OCI-M1 (cell line): ENCODE data around the gene HIP1.
A peak's percentile ranks its signal among the peaks of the same experiment; 100 is the strongest.

Experiments
- DNase-seq: peaks from one replicate; lab custom pipeline; 2025; lab: John Stamatoyannopoulos, UW

Gene HIP1

GRCh38 chr7:75669579-75669978, 69.2 kb downstream of the HIP1 start:
- no peak for DNase-seq

GRCh38 chr7:75667938-75668337, 70.8 kb downstream of the HIP1 start:
- DNase-seq: no peak

DNA sequence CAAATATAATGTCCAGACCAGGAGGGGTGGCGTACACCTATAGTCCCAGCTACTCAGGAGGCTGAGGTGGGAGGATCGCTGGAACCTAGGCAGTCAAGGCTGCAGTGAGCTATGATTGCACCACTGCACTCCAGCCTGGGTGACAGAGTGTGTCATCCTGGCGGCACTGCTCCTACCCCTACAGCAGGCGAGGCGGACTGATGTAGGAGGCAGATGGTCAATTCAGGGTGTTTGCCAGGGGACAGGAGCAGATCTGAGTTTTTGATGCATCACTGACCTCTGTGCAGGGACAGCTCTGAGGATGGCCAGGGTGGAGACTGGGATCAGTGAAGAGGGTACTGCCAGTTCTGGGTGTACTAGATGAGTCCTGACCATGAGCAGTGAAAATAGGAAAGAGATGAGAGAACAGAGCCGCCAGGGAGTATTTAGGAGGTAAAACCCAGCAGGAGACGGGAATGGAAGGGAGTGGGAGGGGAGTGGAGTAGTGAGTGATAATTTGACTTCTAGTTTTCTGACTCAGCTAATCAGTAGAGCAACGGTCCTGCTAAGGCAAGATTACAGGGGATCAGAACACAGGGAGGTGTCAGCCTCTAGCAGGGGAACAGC, 75.3 kb downstream of the HIP1 start:
- DNase-seq: peak; percentile 41

GRCh38 chr7:75662579-75663301, 76.0 kb downstream of the HIP1 start:
- DNase-seq: no peak

DNA sequence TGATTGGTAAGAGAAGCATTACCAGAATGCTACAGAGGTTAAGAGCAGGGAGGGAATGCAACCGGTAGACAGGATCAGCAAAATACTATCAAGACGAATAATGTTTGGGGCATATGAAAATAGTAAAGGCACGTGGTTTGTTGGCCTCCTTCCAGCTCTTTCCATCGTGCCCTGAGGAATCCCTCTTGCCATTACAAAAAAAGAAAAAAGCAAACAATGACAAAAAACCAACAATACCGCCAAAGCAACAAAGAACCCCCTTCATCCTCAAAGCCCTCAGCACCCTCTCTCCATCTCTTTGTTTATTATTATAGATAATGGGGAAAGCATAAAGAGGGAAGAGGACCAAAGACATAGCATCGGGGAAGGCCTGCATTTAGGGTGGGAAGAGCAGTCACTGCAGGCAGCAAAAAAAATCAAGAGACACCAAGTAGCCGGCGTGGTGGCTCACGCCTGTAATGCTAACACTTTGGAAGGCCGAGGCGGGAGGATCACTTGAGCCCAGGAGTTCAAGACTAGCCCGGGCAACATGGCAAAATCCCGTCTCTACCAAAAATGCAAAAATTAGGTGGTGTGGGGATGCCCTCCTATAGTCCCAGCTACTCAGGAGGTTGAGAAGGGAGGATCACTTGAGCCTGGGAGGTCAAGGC, 78.0 kb downstream of the HIP1 start:
- DNase-seq: no peak

GRCh38 chr7:75658802-75659201, 79.9 kb downstream of the HIP1 start:
- DNase-seq: no peak

DNA sequence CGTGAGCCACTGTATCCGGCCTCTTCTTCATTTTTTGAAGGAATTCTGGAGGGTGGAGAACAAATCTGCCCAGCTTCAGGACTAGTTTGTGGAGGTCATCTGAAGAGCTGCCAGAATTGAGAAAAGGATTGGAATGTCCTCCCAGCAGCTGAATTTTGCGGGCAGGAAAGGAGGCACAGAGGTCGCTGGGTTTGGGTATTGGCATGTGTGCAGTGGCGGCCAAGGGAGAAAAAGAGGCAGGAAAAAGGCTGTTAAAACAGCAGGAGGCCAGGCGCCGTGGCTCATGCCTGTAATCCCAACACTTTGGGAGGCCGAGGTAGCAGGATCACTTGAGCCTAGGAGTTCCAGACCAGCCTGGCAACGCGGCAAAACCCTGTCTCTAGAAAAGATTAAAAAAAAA, 80.4 kb downstream of the HIP1 start:
- DNase-seq: no peak

GRCh38 chr7:75657866-75658265, 80.9 kb downstream of the HIP1 start:
- DNase-seq: no peak

- DNase-seq: no peak
Measured at GRCh38 chr7:75656740-75657139, 82.0 kb downstream of the HIP1 start.

DNA sequence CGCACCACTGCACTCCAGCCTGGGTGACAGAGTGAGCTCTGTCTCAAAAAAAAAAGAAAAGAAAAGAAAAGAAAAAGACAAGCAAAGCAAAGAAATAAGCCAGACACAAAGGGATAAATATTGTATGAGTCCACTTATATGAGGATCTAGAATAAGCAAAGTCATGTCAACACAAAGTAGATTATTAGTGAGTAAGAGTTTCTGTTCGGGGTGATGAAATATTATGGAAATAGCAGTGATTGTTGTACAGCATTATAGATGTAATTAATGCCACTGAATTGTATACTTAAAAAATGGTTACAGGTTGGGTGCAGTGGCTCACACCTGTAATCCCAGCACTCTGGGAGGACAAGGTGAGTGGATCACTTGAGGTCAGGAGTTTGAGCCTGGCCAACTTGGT, 83.2 kb downstream of the HIP1 start:
- no peak for DNase-seq

- DNase-seq: no peak
Measured at GRCh38 chr7:75654855-75655254, 83.9 kb downstream of the HIP1 start.

- no peak for DNase-seq
Measured at GRCh38 chr7:75653651-75654050, 85.1 kb downstream of the HIP1 start.

- DNase-seq: no peak
Measured at GRCh38 chr7:75652788-75653187, 86.0 kb downstream of the HIP1 start.

DNA sequence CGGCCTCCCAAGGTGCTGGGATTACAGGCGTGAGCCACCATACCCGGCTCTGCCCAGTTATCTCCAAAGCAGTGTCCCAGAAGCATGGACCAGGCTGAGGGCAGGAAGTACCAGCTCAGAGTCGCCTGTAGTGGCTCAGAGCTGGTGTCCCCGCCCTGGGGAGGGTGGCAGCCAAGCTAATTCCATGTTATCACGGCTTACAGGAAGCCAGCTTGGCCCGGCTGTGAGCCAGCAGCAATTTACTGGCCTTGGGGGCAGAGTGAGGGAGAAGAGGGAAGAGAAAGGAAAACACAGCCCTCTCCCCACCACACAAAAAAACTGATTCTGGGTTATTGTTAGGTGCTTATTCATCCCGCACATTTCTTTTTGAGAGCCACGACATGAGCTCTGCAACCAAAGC, 88.1 kb downstream of the HIP1 start:
- DNase-seq: no peak

DNA sequence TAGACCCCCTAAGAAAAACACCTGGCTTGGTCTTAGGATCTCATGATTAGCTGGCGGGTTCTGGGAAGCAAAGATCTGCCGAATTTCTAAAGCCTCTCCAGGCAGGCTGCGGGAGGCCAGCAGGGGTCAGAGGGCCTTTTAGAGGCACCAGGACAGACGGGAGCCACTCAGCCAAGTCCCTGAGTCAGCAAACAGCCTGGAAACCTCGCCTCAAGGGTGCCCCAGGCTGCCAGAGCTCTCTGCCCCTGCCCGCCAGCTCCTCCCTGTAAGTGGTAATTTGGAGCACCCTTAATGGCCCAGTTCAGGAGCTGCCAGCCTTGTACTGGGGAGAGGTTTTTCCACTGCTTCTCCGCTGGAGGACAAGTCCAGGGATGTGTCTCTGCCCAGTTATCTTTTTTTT, 88.7 kb downstream of the HIP1 start:
- no peak for DNase-seq

DNA sequence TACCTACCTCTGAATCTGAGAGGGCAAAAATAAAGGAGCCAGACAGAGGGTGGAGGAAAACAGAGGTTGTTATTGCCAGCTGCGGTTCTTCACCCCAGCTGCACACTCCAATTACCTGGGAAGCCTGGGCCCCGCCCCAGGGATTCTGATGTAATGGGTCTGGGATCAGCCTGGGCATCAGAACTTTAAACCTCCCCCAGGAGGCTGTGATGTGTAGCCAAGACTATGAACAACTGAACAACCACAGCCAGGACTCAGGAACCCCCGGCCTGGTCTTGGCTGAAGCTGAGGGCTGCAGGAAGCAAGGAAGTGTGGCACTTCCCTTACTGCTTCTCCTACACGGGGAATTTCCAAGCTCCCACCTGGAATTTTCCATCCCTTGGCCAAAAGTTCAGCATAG, 89.3 kb downstream of the HIP1 start:
- DNase-seq: no peak

DNA sequence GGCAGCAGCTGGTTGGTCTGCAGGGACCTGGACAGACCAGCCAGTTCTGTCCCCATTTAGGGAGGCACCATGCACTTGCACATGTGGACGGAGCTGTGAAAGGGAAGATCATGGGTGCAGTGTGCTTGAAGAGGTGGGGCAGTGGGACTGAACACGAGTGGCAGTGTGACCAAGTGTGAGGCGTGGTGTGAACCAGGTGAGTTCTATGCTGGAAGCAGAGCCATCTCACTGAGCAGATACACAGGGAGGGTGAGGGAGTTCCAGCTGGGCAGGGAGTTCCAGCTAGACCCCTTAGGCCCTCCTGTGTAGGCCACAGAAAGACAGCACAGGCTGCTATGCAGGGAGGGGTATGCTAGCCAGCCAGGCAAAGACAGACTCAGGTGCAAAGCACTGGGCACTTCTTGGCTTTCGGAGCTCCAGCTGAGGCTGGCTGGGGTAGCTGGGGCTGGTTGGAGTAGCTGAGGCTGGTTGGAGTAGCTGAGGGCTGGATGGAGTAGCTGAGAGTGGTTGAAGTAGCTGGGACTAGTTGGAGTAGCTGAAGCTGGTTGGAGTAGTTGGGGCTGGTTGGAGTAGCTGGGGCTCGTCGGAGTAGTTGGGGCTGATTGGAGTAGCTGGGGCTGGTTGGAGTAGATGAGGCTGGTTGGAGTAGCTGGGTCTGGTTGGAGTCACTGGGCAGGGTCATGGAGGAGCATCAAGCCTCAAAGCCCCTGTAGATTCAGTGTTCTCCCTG, 90.9 kb downstream of the HIP1 start:
- no peak for DNase-seq

DNA sequence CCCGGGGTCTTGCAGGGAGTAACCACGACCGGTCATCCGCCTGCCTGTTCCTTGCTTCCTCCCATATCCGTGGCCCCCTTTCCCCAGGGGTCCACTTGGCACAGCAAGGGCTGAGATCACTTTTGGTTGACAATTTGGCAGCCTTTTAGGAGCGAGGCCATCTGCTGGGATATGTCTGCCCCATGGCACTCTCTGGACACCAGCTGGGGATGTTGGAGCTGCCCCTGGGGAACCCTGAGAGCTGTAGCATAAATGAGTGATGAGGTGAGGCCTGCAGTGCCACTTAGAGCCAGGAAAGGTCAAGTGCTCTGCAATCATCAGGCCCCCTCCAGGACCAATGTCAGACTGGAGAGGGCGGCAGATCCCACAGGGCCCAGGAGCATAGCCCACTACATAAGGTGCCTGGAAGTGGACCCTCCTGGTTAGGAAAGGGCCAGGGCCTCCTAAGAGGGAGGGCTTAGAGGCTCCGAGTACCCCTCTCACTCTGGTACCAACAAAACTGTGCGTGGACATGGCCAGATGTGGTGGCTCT, 92.1 kb downstream of the HIP1 start:
- no peak for DNase-seq

DNA sequence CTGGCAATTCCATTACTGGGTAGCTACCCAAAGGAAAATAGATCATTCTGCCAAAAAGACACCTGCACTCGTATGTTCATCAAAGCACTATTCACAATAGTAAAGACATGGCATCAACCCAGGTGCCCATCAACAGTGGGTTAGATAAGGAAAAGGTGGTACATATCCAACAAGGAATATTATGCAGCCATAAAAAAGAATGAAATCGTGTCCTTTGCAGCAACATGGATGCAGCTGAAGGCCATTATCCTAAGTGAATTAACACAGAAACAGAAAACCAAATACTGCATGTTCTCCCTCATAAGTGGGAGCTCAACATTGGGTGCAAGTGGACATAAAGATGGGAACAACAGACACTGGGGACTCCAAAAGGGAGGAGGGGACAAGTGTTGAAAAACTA, 93.2 kb downstream of the HIP1 start:
- no peak for DNase-seq

DNA sequence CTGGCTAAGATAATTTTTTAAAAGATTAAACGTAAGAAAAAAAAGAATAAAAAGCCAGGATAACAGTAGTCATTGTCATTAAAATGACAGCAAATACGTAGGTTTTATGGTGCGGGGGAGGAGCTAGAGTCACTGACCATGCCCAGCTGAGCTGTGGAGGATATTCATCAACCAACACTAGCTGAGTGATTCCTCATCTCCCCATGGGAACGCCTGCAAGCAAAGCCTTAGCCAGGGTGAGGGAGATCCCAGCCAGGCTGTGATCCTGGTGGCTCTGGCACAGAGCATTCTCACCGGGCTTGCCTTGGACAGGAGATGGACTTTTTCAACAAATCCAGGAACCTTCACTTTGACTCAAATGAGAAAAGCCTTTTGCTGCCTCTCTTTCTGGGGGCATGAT, 94.2 kb downstream of the HIP1 start:
- DNase-seq: no peak

DNA sequence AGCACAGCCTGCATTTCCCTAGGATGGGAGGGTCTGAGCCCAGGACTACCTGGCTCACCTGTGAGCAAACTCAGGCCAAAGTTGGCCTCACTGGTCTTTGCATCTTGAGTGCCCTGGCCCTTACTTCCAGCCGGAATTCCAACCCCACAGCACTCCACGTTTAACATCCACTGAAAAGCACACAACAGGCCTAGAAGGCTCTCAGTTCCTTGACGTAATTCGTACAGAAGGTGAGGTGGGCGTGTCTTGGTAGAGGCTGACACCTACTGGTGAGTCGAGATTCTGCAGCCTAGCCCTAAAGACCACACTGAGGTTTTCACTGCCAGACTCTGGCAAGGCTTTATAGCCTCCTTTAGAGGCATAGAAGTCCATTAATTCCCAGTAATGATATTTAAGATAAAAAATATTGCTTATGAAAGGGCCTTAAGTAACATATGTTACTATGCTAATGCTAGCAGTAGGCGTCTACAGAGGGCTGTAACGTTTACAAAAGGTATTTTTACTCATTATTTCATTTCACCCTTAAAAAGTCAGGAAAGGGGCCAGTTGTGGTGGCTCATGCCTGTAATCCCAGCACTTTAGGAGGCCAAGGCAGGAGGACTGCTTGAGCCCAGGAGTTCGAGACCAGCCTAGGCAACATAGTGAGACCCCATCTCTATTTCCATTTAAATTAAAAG, 95.8 kb downstream of the HIP1 start:
- DNase-seq: peak; percentile 88

DNA sequence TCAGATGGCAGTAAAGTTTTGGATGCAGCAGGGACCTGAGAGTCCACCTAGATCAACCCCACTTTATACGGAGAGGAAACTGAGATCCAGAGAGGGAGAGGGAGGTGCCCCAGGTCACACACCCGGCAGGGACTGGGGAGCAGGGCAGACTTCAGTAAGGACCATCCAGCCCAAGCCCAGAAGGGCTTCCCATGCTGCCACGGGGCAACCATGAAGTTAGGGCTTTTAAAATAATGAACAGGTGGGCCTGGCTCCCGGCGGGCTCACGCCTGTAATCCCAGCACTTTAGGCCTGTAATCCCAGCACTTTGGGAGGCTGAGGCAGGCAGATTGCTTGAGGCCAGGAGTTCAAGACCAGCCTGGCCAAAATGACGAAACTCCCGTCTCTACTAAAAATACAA, 98.5 kb downstream of the HIP1 start:
- DNase-seq: no peak
